GM18867 (cell line): ENCODE results near the gene ARL6IP4.

ENCODE experiments used
- ATAC-seq: cut with Tn5 transposase; IDR thresholded peaks from one replicate; pipeline ENCODE4 v1.9.1; 2021; ENCODE audit warnings: mild to moderate bottlenecking, moderate library complexity; ENCODE audit not compliant: unreplicated experiment

The ARL6IP4 gene

DNA sequence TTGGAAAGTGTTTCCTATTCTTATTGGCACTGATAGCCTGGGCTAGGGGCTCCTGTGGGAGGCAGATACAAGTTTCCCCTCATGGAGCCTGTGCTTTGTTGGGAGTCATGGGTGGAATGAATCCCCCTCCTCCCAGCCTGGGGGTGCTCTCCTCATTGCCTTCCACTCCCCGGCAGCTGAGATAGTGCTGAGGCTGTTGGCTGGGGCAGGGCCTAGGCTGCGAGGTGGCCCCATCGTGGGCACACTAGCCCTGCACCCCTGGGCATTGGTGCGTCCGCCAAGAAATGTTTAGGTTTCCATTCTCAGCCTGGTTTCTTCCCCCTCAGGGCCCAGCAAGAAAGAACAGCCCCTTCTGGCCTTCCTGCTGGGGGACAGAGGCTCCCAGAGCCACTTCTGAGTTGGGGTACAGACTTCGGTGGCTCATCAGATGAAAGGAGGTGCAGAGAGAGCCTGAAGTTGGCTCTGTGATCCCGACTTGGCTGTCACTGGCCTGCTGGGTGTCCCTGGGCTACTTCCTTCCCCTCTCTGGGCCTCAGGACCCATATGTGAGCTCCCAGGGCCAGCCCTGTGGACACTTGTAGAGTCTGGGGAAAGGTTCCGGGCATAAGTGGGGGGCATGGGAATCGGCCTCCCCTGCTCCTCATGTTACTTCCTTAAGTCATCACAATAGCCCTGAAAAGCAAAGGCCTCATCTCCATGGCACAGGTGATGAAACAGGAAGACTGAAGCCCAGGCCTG is 2.7 kb upstream of the ARL6IP4 start:
- no peak for ATAC-seq

DNA sequence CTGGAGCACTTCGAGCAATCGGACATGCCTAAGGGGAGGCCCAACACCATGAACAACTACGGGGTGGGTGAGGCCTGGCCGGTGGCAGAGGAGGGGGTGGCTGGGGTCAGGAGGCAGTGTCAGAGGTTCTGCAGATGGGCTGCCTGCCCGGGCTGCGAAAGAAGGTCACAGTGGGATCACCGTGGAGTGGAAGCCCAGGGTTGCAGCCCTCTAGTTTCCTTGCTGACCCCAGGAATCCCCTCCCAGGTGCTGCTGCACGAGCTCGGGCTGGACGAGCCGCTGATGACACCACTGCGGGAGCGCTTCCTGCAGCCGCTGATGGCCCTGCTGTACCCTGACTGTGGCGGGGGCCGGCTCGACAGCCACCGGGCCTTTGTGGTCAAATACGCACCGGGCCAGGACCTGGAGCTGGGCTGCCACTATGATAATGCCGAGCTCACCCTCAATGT is 1.9 kb upstream of the ARL6IP4 start:
- no peak for ATAC-seq

- no peak for ATAC-seq
These were observed 1.2 kb upstream of the ARL6IP4 start for GRCh38 chr12:122979001-122979907.

GRCh38 chr12:122979908-122980182 is 636 bp upstream of the ARL6IP4 start:
- ATAC-seq, result no peak

- ATAC-seq, result no peak
These were observed 573 bp downstream of the ARL6IP4 start for GRCh38 chr12:122981036-122981471.

- ATAC-seq, result no peak
These were observed 1.4 kb downstream of the ARL6IP4 start for GRCh38 chr12:122981587-122982476.

DNA sequence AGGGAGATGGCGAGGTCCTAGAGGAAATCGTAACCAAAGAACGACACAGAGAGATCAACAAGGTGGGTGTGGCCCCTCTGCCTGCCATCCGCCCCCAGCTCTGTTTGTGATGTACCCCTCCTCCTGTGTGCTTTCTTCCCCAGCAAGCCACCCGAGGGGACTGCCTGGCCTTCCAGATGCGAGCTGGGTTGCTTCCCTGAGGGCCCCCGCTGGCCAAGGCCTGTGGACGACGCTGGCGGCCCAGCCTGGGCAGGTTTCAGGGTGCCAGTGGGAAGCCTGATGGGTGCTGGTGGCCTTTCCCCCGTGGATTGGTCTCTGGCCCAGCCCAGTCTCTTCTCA is 2.0 kb downstream of the ARL6IP4 start:
- no peak for ATAC-seq

DNA sequence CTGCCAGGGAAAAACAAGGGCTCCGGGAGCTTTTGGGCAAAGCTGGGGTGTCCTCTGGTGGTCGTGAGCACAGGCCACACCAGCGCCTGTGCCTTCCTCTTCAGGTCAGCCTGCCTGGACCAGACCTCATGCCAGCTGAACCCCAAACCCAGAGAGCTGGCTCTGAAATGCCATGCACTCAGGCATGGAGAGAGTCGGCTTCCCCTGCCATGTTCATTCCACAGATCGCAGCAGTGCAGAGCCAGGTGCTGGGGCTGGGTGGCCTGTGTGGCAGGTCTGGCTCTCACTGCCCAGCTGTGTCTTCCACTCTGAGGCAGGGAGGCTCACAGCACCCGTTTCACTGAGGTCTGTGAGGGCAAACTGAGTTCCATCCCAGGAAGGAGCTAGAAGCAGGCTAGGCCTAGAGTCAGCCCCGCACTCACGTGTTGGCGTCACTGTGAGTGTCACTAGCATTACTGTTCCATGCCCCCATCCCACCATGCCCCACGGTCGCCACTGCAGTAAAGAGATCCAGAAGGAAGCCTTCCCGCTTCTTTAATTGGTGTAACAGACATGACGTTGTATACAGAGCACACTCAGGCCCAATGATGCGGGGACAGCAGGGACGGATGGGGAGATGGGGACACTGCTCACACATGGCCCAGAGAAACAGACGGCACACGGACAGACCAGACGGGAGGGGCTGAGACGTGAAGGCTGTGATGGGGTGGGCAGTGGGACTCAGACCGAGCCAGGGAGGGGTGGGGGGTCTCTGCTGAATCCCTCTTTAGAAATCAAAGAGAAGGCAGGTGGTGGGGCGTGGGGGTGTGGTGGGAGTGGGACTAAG is 2.7 kb downstream of the ARL6IP4 start:
- ATAC-seq, result no peak

GRCh38 chr12:122983789-122984515 is 3.5 kb downstream of the ARL6IP4 start:
- no peak for ATAC-seq

- ATAC-seq, result no peak
These were observed 4.3 kb downstream of the ARL6IP4 start for GRCh38 chr12:122984612-122985337.

- no peak for ATAC-seq
These were observed 5.1 kb downstream of the ARL6IP4 start for GRCh38 chr12:122985338-122986257.

DNA sequence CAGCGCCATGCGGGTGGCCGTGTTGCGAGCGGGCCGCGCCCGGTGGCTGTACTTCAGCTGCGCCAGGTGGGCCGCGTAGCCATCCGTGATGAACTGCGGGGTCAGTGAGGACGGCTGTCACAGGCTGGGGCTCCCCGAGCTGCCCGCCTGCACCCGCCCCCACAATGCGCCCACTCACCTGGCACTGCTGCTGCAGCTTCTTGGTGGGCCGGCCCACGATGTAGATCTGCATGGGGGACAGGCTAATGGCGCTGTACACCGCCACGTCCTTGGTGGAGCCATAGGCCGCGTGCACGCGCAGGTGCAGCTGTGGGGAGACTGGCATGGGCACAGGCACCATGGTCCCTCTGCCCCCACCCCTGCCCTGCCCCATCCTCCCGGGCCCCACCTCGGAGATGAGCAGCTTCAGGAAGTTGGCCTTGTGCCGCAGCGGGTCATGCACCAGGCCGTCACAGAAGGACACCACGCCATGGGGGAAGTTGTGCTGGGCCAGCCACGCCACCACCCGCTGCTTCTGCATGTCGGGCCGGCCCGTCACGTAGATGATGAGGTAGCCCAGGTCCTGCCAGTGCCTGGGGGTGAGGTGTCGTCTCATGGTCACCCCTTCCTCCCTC is 5.9 kb downstream of the ARL6IP4 start:
- no peak for ATAC-seq

GRCh38 chr12:122987086-122987951 is 6.8 kb downstream of the ARL6IP4 start:
- no peak for ATAC-seq

GRCh38 chr12:122988036-122988435 is 7.6 kb downstream of the ARL6IP4 start:
- no peak for ATAC-seq

- no peak for ATAC-seq
These were observed 8.2 kb downstream of the ARL6IP4 start for GRCh38 chr12:122988612-122989212.

GRCh38 chr12:122989225-122989839 is 8.9 kb downstream of the ARL6IP4 start:
- no peak for ATAC-seq
